GM13977 (cell line): ENCODE measurements around the gene BIRC3.

Source experiments
- DNase-seq: peaks from one replicate; pipeline ENCODE4 v3.0.0; 2012; ENCODE audit warnings: low spot score
- in situ Hi-C: fragments of 300-500 bp; cut with MboI; formaldehyde crosslinking; loops from one replicate; pipeline ENCODE4 v1.12.0; 2022; ENCODE audit warnings: low sequenced_read_pairs, low pct_unique_long_range_greater_than_20kb, mixed read lengths, inconsistent platforms; ENCODE audit not compliant: unreplicated experiment
- TF ChIP-seq, protein P1 (sequence below): IDR thresholded peaks from 2 replicates; pipeline ENCODE4 v1.5.1; 2012; ENCODE audit warnings: mild to moderate bottlenecking, control low read depth; ENCODE audit not compliant: insufficient read depth; ENCODE audit errors: extremely low read depth, missing control alignments

The BIRC3 gene

DNA sequence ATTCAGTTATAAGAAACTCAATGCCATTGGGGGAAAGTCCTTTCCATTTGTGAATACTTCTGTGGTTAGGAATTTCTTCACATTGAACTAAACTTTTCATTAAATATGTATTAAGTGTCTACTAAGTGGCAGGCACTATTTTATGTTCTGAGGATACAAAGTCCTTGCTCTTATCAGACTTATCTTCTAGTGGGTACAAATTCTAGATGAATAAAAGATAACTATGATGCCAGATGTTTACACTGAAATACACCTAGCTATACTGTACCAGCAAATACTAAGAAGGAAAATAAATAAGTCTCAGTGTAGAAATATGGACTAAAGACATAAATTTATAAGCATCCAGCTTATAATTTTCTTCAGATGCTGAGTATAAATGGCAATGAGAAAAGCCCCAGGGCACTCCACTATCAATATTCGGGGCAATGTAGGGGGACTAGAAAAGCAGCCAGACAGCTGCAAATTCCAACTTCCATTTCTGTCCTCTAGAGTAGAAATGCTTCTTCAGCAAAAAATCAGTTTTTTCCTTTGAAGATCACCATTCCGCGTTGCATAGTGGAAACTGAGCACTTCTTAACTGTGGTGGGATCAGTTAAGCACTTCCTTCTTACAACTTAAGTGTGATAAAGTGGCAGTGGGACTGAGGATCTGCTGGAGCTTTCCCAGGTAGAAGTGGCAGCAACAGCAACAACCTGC lies 11.8 kb upstream of the BIRC3 start:
- no peak for DNase-seq
- in situ Hi-C loops: no loop called here
- TF ChIP-seq, protein P1, sequence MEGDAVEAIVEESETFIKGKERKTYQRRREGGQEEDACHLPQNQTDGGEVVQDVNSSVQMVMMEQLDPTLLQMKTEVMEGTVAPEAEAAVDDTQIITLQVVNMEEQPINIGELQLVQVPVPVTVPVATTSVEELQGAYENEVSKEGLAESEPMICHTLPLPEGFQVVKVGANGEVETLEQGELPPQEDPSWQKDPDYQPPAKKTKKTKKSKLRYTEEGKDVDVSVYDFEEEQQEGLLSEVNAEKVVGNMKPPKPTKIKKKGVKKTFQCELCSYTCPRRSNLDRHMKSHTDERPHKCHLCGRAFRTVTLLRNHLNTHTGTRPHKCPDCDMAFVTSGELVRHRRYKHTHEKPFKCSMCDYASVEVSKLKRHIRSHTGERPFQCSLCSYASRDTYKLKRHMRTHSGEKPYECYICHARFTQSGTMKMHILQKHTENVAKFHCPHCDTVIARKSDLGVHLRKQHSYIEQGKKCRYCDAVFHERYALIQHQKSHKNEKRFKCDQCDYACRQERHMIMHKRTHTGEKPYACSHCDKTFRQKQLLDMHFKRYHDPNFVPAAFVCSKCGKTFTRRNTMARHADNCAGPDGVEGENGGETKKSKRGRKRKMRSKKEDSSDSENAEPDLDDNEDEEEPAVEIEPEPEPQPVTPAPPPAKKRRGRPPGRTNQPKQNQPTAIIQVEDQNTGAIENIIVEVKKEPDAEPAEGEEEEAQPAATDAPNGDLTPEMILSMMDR: no peak

DNA sequence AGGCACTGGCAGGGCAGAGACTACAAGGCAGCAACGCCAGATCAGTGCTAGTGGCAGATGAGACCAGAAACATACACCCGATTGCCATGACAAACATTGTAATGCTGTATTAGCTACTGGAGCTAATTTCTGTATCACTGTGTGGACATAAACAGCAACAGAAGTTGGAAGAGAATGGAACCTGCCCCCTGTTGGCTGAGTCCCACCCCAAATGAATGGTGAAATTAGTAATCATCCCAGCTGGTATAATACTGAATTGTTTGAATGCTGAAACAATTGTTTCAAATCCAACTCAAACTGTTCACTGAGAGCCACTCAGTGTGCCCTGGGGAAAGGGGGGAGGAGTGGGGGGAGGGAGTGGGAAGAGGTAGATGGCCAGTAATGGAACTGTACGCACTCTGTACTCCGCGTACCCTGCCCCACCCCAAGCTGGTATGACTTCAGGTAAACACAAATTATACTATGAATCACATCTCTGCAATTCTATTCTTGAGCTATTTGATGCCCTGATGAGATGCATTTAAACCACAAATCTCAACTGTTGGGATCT lies 11.2 kb upstream of the BIRC3 start:
- in situ Hi-C loops: no loop called here
- TF ChIP-seq, protein P1: no peak
- no peak for DNase-seq

DNA sequence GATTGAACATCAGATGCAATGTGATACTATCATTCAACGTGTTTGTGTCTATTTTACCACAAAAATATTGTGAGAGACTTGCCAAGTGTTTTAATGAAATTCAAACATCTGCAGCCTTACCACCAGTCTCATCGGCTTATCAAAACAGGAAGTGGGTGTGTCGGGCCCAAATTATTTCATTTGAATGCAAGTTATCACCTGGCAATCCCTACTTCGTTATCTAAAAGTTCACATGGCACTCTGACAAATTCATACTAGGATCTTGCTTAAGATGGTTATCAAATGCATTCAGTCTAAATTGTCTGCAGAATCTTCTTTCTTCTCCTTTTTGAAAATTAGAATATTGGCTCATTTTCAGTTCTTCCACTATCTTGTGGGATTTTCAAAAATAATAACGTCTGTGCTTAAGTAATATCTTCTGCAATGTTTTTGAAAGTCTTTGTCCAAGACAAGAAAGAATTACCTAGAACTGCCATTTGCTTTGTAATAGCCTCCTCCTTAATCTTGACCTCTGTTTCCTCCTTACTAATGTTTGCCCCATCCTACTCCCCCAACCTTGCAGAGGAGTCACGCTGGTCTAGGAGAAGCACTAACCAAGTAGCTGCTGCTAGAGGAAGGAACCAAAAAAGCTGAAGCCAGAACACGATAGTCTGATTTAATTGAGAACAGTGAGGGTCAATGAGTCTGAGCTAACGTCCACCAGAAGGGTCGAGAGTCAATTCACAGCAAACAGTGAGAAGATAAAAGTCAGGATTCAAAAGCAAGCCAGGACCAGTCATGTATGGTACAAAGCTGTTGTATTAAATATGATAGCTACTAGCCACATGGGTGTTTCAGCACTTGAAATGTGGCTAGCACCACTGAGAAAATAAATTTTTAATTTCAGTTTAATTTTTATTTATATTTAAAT lies 10.2 kb upstream of the BIRC3 start:
- in situ Hi-C loops: no loop called here
- DNase-seq: no peak
- TF ChIP-seq, protein P1: no peak

DNA sequence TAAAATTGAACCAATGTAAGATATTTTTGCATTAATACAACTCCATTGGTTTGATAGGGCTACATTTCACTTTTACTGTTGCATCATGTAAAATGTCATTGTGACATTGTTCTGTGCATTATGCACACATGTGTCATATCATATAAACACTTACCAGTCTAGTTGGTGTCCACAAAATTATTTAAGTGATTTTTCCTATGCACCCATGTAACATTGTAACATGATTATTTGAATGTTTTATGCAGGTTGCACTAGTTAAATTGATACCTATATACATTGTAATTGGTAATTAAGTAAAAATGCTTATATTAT lies 9.6 kb upstream of the BIRC3 start:
- TF ChIP-seq, protein P1: no peak
- in situ Hi-C loops: no loop called here
- DNase-seq: no peak

DNA sequence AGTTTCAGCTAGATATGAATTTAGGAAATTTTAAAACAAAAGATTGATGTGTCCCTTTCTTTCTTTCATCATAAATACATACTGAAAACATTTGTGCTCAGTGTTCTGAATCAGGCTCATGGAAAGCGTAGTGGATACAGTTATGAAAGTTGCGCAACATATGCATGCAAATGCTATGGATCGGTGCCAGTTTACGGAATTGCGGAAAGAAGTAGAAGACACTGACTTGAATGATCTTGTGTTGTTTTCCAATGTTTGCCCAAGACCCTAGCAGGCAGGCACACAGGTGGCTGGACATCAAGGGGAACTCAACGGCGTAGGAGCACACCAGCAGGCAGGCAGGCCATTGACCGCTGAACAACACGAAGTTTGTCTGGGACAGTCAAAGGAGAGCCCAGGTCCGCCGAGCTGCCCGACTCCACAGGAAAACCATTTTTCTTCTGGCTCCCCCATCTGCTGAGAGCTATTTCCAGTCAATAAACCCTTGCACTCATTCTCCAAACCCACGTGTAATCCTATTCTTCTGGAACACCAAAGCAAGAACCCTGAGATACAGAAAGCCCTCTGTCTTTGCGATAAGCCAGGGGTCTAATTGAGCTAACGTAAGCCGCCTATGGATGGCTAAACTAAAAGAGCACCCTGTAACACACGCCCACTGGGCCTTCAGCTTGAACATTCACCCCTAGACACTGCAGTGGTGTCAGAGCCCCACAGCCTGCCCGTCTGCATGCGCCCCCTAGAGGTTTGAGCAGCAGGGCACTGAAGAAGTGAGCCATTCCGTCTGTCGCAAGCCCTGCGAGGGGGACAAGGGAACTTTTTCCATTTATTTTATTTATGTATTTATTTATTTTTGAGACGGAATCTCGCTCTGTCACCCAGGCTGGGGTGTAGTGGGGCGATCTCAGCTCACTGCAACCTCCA lies 7.4 kb upstream of the BIRC3 start:
- in situ Hi-C loops: no loop called here
- TF ChIP-seq, protein P1: no peak
- no peak for DNase-seq

DNA sequence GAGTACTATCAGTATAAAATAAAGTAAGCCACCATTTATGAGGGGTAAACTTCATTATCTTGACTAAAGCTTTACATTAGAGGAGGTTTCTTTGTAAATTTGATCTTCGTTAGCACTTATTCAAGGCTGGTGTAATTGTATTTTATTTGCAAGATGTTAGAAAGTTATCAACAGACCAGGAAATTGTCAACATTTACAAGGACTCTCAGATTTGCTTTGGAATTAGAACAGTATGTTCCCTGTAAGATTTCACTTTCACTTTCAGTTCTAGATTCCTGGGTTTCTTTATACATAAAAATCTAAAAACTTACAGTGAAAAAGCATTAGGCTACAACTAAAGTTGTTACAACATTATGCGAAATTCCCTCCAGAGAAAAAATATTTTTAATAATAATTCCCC lies 4.6 kb upstream of the BIRC3 start:
- no peak for DNase-seq
- in situ Hi-C loops: no loop called here
- TF ChIP-seq, protein P1: no peak
